Activated T-cell treated with anti-CD3 and anti-CD28 coated beads, Interleukin-2, amount 50 U/mL, for 72 hours (primary cell): ENCODE results near the gene ALDH16A1. TPM values are rescaled to one million over a fixed set of nuclear protein-coding genes. Genes with fewer than 3 reads are reported as not detected.
"Not testable (repeated sequence)": the region's sequence is repeated elsewhere in the genome, so short reads cannot be mapped to it uniquely, and the experiment has no call there.

ENCODE experiments used
- ATAC-seq, 2 donors: fragments of 150-1000 bp; cut with Tn5 transposase; replicated peaks in 1 of 2; 2 replicates each; pipeline ENCODE4 v1.10.0; 2021; ENCODE audit warnings: moderate library complexity in 2 of 2, mild to moderate bottlenecking in 1 of 2
- DNase-seq, 2 donors: peaks; one replicate each; pipeline ENCODE4 v3.0.0; 2021 to 2022; ENCODE audit warnings: mixed read lengths in 1 of 2
- H3K27ac Mint-ChIP-seq: one replicate; pipeline ENCODE4 v1.8.0; 2022; ENCODE audit warnings: mild to moderate bottlenecking, moderate library complexity, mixed read lengths
- H3K27me3 Mint-ChIP-seq: one replicate; pipeline ENCODE4 v1.8.0; 2022; ENCODE audit warnings: low read depth, mixed read lengths
- H3K36me3 Mint-ChIP-seq, 2 donors: one replicate each; pipeline ENCODE4 v1.8.0; 2022; ENCODE audit warnings: mixed read lengths in 2 of 2, mild to moderate bottlenecking in 1 of 2; ENCODE audit not compliant: insufficient read depth in 2 of 2
- H3K4me1 Mint-ChIP-seq: one replicate; pipeline ENCODE4 v1.8.0; 2022; ENCODE audit warnings: low read depth, mixed read lengths
- H3K4me3 Mint-ChIP-seq, 2 donors: one replicate each; pipeline ENCODE4 v1.8.0; 2022; ENCODE audit warnings: mild to moderate bottlenecking in 2 of 2, mixed read lengths in 2 of 2, moderate library complexity in 2 of 2
- H3K9me3 Mint-ChIP-seq, 2 donors: one replicate each; pipeline ENCODE4 v1.8.0; 2022; ENCODE audit warnings: mixed read lengths in 2 of 2
- total RNA-seq, 2 donors: library from RNA; stranded (reverse); gene quantifications; one replicate each; pipeline ENCODE4 v1.2.3, GENCODE V29; 2022

Gene ALDH16A1
- total RNA-seq, 2 donors from 2014 or later: 21.8 to 23.4 TPM

DNA sequence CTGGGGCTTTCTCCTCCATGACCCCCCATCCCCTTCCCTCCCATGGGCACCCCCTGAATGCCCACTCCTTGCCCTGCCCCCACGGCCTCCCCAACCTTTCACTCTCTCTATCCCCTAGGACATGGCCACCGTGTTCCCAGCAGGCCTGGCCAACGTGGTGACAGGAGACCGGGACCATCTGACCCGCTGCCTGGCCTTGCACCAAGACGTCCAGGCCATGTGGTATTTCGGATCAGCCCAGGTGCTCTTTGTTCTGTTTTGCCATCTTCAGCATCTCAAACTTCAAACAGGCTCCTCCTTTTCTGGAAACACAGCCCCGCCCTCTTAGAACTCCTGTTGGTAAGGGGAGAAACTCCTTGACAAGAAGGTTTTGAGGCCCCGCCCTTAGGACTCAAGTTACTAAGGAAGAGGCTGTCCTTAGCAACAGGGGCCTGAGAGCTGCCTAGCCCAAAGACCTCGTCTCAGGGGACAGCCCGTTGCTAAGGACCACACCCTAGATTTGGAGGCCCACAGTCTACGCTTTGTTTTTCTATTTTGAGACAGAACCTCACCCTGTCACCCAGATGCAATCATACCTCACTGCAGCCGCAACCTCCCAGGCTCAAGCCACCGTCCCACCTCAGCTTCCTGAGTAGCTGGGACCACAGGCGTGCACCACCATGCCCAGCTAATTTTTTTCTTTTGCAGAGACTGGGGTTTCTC, 15.9 kb downstream of the ALDH16A1 start:
- peaks cover 47% of the 10 kb centered on the region for H3K4me1 Mint-ChIP-seq
- H3K9me3 Mint-ChIP-seq: no peaks in the 10 kb centered on the region
- H3K4me3 Mint-ChIP-seq: peak overlapping the region; percentile 63 to 87
- no peaks in the 10 kb centered on the region for H3K36me3 Mint-ChIP-seq
- peak; percentile 85 to 92 for DNase-seq
- H3K27ac Mint-ChIP-seq: peak overlapping the region; percentile 85
- ATAC-seq: peak; percentile 84
- no peaks in the 10 kb centered on the region for H3K27me3 Mint-ChIP-seq

DNA sequence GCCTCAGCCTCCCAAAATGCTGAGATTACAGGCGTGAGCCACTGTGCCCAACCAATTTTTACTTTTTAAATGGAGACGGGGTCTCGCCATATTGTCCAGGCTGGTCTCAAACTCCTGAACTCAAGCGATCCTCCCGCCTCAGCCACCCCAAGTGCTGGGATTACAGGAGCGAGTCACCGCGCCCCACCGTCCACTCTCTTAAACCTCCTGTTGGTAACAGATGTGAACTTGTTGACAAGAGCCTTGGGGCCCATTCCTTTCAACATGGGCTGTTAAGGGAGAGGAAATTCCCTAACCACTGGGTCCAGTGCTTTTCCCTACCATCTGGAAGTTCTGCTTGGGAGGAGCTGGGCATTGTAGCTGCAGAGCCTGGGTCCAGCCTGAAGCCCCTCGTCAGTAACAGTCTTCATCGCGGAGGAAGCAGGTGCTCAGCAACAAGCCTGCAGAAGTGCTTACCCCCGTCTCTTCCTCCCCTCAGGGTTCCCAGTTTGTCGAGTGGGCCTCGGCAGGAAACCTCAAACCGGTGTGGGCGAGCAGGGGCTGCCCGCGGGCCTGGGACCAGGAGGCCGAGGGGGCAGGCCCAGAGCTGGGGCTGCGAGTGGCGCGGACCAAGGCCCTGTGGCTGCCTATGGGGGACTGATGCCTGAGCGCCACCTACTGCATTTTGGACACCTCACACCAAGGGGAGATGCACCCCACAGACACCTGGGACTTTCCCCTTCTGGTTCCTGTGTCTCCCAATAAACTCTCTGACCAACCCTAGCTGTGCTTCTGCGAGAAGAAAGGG, 17.0 kb downstream of the ALDH16A1 start:
- peaks cover 55% of the 10 kb centered on the region for H3K4me1 Mint-ChIP-seq
- H3K9me3 Mint-ChIP-seq: no peaks in the 10 kb centered on the region
- ATAC-seq (peak; percentile 63 to 69), DNase-seq (peak; percentile 90 to 91)
- peak overlapping the region; percentile 78 to 86 for H3K4me3 Mint-ChIP-seq
- H3K27ac Mint-ChIP-seq: peak overlapping the region; percentile 94
- H3K36me3 Mint-ChIP-seq: peaks cover 1 to 3% of the 10 kb centered on the region in 2 donors
- H3K27me3 Mint-ChIP-seq: no peaks in the 10 kb centered on the region

DNA sequence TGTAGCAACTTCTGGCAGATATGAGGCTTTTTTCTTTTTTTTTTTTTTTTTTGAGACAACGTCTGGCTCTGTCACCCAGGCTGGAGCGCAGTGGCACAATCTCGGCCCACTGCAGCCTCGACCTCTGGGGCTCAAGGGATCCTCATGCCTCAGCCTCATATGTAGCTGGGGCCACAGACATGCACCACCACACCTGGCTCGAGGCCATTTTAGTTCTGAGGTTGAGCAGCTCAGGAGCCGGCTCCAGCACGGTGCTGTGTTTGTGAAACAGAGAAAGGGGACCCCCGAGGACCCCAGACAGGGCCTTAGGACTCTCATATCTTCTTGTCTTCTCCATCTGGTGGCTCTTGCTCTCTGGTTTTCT, 17.6 kb downstream of the ALDH16A1 start:
- Mint-ChIP-seq H3K4me1 (peaks cover 60% of the 10 kb centered on the region), H3K27me3 (no peaks in the 10 kb centered on the region), H3K36me3 (peaks cover 3 to 7% of the 10 kb centered on the region in 2 donors), H3K27ac (peak overlapping the region; percentile 94), H3K9me3 (no peaks in the 10 kb centered on the region), H3K4me3 (peak overlapping the region; percentile 78 to 86)
- no peak for ATAC-seq
- DNase-seq: no peak

DNA sequence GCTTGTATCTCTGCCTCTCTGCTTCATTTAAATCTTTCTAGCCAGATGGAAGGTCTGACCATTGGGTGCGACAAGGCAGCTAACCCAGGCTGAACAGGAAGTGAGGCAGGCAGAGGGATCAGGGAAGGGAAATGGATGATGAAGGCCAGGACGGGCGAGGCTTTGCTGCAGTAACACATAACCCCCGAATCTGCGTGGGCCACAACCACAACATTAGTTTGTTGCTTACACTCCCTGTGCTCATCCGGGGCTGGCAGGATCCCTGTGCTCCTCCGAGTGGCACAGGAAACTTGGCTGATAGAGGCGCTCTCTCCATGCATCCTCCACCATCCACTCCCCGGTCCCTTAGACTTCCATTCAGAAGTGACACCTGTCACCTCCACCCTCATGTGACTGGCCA, 19.9 kb downstream of the ALDH16A1 start:
- Mint-ChIP-seq H3K4me3 (peak overlapping the region; percentile 93 to 99), H3K4me1 (peaks cover 77% of the 10 kb centered on the region), H3K27ac (peak overlapping the region; percentile 75), H3K36me3 (peaks cover 9 to 10% of the 10 kb centered on the region in 2 donors), H3K27me3 (no peaks in the 10 kb centered on the region), H3K9me3 (no peaks in the 10 kb centered on the region)
- no peak for DNase-seq
- no peak for ATAC-seq

DNA sequence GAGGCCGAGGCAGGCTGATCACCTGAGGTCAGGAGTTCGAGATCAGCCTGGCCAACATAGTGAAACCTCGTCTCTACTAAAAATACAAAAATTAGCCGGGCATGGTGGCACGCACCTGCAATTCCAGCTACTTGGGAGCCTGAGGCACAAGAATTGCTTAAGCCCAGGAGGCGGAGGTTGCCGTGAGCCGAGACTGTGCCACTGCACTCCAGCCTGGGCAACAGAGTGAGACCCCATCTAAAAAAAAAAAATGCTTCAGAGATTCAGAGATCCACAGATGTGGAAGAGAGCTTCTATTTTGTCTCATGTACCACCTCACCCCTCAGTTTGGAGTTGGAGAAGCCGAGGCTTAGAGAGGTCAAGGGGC, 20.5 kb downstream of the ALDH16A1 start:
- Mint-ChIP-seq H3K4me3 (peak overlapping the region; percentile 93 to 99), H3K36me3 (peaks cover 9 to 10% of the 10 kb centered on the region in 2 donors), H3K27ac (peak overlapping the region; percentile 75), H3K4me1 (peaks cover 75% of the 10 kb centered on the region)
- DNase-seq, H3K9me3 Mint-ChIP-seq, H3K27me3 Mint-ChIP-seq, ATAC-seq: not testable (repeated sequence)

DNA sequence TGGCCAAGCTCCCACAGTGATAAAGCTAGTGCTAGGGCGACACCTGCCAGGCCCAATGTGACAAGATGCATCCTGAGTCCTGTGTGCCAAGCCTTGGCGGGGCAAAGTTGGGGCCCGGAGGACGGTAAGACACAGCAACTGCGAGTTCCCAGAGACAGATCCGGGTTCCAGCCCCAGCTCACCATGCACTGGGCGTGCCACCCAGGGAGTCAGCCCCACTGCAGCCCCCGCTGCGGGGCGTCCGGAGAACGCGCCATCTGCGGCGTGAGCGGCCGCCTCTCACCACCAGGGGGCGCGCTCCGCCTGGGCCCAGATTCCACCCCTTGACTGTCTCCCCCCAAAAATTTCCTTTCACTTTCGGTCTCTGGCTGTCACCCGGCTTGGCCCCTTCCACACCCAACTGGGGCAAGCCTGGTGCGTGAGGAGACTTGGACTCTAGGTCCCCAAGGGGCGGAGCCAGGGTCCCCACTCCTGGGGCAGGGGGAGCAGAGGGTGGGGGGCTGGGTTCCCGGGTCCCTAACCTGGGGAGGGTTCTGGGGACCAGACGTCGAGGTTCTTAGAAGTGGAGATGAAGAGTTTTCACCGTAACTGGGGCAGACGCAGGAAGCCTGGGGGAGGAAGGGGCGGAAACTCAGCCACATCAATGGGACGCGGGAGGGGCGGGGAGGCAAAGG, 21.0 kb downstream of the ALDH16A1 start, which contains the start of gene FLT3LG:
TSS of gene FLT3LG (plus strand) at position 348 of the 674 bp plus-strand sequence. CDS start 425 bp downstream, outside the sequence.
- Mint-ChIP-seq H3K27me3 (no peaks in the 10 kb centered on the region), H3K4me3 (peak within 1 kb of the TSS; percentile 93 to 99), H3K27ac (peak within 1 kb of the TSS; percentile 90), H3K9me3 (no peaks in the 10 kb centered on the region), H3K36me3 (peaks cover 9 to 12% of the 10 kb centered on the region in 2 donors), H3K4me1 (peaks cover 72% of the 10 kb centered on the region)
- DNase-seq: peak; percentile 90 to 95
- peak; percentile 60 to 63 for ATAC-seq

DNA sequence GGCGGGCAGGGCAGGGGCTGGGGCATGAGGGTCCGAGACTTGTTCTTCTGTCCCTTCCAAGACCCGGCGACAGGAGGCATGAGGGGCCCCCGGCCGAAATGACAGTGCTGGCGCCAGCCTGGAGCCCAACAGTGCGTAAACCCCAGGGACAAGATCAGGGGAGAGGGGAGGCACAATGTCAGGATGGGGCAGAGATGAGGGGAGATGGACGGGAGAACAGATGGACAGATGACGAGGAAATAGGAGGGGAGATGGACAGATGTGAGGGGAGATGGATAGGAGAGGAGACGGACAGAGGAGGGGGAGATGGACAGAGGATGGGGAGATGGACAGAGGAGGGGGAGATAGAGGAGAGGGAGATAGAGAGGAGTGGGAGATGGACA, 21.5 kb downstream of the ALDH16A1 start:
- Mint-ChIP-seq H3K27me3 (no peaks in the 10 kb centered on the region), H3K36me3 (peaks cover 9 to 13% of the 10 kb centered on the region in 2 donors), H3K9me3 (no peaks in the 10 kb centered on the region), H3K4me1 (peaks cover 69% of the 10 kb centered on the region), H3K4me3 (peak overlapping the region; percentile 93 to 99), H3K27ac (peak overlapping the region; percentile 90)
- no peak for DNase-seq
- ATAC-seq: no peak

DNA sequence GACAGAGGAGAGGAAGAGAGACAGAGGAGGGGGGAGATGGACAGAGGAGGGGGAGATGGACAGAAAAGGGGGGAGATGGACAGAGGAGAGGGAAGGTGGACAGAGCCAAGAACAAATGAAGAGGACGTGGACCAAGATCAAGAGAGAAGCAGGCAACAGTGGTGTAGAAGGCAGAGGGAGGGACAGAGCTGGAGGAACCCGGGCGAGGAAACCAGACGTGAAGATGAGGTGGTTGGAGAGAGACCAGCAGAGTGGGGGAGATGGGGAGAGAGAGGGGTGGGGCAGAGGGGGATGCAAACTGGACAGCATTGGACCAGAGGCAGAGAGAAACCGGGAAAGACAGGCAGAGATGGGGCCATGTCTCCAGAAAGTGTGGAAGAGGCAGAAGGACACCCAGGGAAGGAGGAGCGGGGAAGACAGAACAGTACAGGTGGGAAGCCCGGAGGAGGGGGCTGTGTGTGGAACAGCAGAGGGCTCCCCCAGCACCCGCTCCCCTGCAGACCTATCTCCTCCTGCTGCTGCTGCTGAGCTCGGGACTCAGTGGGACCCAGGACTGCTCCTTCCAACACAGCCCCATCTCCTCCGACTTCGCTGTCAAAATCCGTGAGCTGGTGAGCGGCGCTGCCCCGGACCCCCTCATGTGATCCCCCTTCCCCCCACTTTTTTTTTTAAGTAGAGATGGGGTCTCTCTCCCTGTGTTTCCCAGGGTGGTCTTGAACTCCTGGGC, 22.3 kb downstream of the ALDH16A1 start:
- no peaks in the 10 kb centered on the region for H3K9me3 Mint-ChIP-seq
- peak overlapping the region; percentile 93 to 99 for H3K4me3 Mint-ChIP-seq
- ATAC-seq: no peak
- peaks cover 60% of the 10 kb centered on the region for H3K4me1 Mint-ChIP-seq
- DNase-seq: peak in 1 of 2 donors; percentile 27
- H3K36me3 Mint-ChIP-seq: peaks cover 9 to 15% of the 10 kb centered on the region in 2 donors
- peak overlapping the region; percentile 95 for H3K27ac Mint-ChIP-seq
- H3K27me3 Mint-ChIP-seq: no peaks in the 10 kb centered on the region

DNA sequence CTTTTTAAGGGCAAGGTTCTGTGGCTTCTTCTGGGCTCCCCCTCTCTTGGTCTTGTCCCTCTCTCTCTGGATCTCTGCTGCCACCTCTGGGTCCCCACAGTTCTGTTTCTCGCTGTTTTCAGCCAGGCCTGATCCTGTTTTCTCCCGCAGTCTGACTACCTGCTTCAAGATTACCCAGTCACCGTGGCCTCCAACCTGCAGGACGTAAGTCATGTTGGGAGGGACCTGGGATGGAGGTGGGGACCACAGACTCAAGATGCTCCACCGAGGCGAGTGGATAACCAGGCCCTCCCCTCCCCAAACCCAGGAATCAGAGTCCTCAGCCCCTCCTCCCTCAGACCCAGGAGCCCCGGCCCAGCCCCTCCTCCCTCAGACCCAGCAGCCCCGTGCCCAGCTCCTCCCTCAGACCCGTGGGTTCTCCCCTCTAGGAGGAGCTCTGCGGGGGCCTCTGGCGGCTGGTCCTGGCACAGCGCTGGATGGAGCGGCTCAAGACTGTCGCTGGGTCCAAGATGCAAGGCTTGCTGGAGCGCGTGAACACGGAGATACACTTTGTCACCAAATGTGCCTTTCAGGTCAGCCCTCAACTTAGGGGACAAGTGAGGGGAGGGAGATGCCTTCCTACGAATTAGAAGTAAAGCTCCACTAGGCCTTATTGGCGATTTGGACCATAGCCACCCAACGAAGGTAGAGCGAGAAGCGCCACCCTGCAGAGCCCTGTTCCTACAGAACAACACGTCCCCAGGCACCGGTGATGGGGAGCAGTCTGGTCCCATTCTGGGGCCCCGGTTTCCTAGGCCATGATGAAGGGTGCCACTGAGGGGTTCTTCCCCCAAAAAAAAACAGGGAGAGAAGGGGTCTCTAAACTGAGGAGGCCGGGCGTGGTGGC, 23.2 kb downstream of the ALDH16A1 start:
- Mint-ChIP-seq H3K36me3 (peaks cover 9 to 18% of the 10 kb centered on the region in 2 donors), H3K4me3 (peak overlapping the region; percentile 93 to 99), H3K9me3 (no peaks in the 10 kb centered on the region), H3K4me1 (peaks cover 54% of the 10 kb centered on the region), H3K27me3 (no peaks in the 10 kb centered on the region), H3K27ac (peak overlapping the region; percentile 95)
- ATAC-seq: peak; percentile 75
- peak; percentile 83 to 90 for DNase-seq

DNA sequence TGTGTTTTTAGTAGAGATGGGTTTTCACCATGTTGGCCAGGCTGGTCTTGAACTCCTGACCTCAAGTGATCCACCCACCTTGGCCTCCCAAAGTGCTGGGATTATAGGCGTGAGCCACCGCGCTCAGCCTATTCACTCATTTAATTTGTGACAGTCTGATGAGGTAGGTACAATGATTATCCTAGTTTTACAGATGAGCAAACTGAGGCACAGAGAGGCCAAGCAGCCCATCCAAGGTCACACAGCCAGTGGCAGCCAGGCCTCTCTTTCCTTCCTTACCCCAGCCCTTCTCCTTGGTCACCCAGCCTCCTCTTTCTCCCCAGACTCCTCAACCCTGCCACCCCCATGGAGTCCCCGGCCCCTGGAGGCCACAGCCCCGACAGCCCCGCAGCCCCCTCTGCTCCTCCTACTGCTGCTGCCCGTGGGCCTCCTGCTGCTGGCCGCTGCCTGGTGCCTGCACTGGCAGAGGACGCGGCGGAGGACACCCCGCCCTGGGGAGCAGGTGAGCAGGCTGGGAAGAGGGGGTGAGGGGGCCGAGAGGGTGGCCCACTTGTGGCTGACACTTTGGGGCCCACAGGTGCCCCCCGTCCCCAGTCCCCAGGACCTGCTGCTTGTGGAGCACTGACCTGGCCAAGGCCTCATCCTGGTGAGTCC, 27.1 kb downstream of the ALDH16A1 start:
- H3K4me3 Mint-ChIP-seq: peak overlapping the region in 1 of 2 donors; percentile 36
- ATAC-seq (no peak), DNase-seq (no peak)
- no peak overlapping the region for H3K27ac Mint-ChIP-seq
- H3K36me3 Mint-ChIP-seq: peaks cover 5 to 16% of the 10 kb centered on the region in 2 donors
- H3K9me3 Mint-ChIP-seq: no peaks in the 10 kb centered on the region
- no peaks in the 10 kb centered on the region for H3K27me3 Mint-ChIP-seq
- peaks cover 30% of the 10 kb centered on the region for H3K4me1 Mint-ChIP-seq

DNA sequence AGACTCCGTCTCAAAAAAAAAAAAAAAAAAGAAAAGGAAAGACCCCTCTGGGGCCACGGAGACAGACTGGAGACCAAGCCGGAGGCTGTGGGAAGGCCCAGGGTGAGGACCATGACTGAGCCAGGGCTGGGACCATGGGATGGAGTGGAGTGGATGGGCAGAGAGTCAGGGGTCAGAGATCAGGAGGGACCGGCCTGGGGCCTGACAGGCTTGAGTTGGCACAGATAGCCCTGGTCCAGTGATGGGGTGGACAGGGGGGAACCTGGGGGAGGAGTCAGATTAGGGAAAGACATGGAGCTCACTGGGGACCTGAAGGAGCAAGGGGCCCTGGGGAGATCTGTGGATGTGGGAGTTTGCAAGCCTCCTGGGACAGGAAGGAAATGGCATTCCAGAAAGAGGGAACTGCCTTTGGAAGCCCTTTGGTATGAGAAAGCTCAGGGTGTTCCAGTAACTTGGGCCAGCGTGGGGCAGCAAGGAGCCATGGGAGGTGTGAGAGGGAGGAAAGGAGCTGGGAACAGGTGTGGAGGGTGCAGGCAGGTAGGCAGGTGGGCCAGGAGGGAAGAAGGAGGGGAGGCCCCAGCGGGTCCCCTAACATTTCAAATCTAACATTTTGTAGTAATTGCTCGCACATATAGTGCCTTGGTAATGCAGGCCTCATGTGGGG, 28.1 kb downstream of the ALDH16A1 start:
- Mint-ChIP-seq H3K27ac (peak overlapping the region; percentile 19), H3K4me3 (no peak overlapping the region), H3K9me3 (no peaks in the 10 kb centered on the region), H3K27me3 (no peaks in the 10 kb centered on the region), H3K4me1 (peaks cover 25% of the 10 kb centered on the region), H3K36me3 (peaks cover 4 to 13% of the 10 kb centered on the region in 2 donors)
- ATAC-seq: no peak
- DNase-seq: no peak
